DOHH2 (cell line): ENCODE measurements around the gene PRMT3.
"Not testable (repeated sequence)": the region's sequence is repeated elsewhere in the genome, so short reads cannot be mapped to it uniquely, and the experiment has no call there.

Experiments
- H3F3A ChIP-seq: fragments of 200-600 bp; sonication (generic), shearing (Covaris generic); 2 replicates; pipeline ENCODE4 v1.6.0; 2016; ENCODE audit warnings: antibody characterized with exemption, mild to moderate bottlenecking; ENCODE audit not compliant: control insufficient read depth, insufficient read depth
- H3K27ac ChIP-seq: fragments of 200-600 bp; sonication (generic); 2 replicates; pipeline ENCODE4 v1.5.1; 2014; ENCODE audit warnings: low read depth, mild to moderate bottlenecking, low read length, moderate library complexity
- H3K27me3 ChIP-seq: fragments of 200-600 bp; sonication (generic); 2 replicates; pipeline ENCODE4 v1.6.1; 2014; ENCODE audit warnings: mild to moderate bottlenecking, low read length, mixed read lengths; ENCODE audit not compliant: control insufficient read depth
- H3K36me3 ChIP-seq: fragments of 200-600 bp; sonication (generic); 2 replicates; pipeline ENCODE4 v1.6.1; 2014; ENCODE audit warnings: mild to moderate bottlenecking, low read length, moderate library complexity, mixed read lengths; ENCODE audit not compliant: control insufficient read depth
- H3K4me1 ChIP-seq: fragments of 200-600 bp; sonication (generic); 2 replicates; pipeline ENCODE4 v1.6.1; 2014; ENCODE audit warnings: mild to moderate bottlenecking, low read length, mixed read lengths; ENCODE audit not compliant: control insufficient read depth
- H3K4me2 ChIP-seq: fragments of 200-600 bp; sonication (generic); 2 replicates; pipeline ENCODE4 v1.6.0; 2014; ENCODE audit warnings: mild to moderate bottlenecking, low read length, moderate library complexity
- H3K4me3 ChIP-seq: fragments of 200-600 bp; sonication (generic); 2 replicates; pipeline ENCODE4 v1.5.1; 2014; ENCODE audit warnings: mild to moderate bottlenecking, low read length, mixed read lengths
- H3K79me2 ChIP-seq: fragments of 200-600 bp; sonication (generic); 2 replicates; pipeline ENCODE4 v1.6.1; 2014; ENCODE audit warnings: mild to moderate bottlenecking, low read length, mixed read lengths; ENCODE audit not compliant: control insufficient read depth
- H3K9me2 ChIP-seq: fragments of 200-600 bp; sonication (generic); replicated peaks from 2 replicates; pipeline ENCODE4 v1.6.1; 2014; ENCODE audit warnings: mild to moderate bottlenecking, low read length, mixed read lengths; ENCODE audit not compliant: control insufficient read depth
- H3K9me3 ChIP-seq: fragments of 200-600 bp; sonication (generic); 2 replicates; pipeline ENCODE4 v1.6.1; 2014; ENCODE audit warnings: antibody characterized with exemption, low read length, mixed read lengths; ENCODE audit not compliant: control insufficient read depth, insufficient read depth
- H4K20me1 ChIP-seq: fragments of 200-600 bp; sonication (generic); 2 replicates; pipeline ENCODE4 v1.6.0; 2014; ENCODE audit warnings: low read depth, mild to moderate bottlenecking, antibody characterized with exemption, low read length, moderate library complexity; ENCODE audit not compliant: control insufficient read depth, insufficient read depth
- CTCF ChIP-seq: fragments of 200-600 bp; sonication (generic); IDR thresholded peaks from one replicate; pipeline ENCODE4 v1.5.1; 2014; ENCODE audit warnings: antibody characterized with exemption, mild to moderate bottlenecking, low read depth, low read length; ENCODE audit not compliant: poor library complexity, severe bottlenecking
- EZH2phosphoT487 ChIP-seq: fragments of 200-600 bp; sonication (generic); IDR thresholded peaks from 2 replicates; pipeline ENCODE4 v1.6.1; 2017; ENCODE audit warnings: borderline replicate concordance, mild to moderate bottlenecking, antibody characterized with exemption, low read length, moderate library complexity, mixed read lengths

PRMT3 gene

DNA sequence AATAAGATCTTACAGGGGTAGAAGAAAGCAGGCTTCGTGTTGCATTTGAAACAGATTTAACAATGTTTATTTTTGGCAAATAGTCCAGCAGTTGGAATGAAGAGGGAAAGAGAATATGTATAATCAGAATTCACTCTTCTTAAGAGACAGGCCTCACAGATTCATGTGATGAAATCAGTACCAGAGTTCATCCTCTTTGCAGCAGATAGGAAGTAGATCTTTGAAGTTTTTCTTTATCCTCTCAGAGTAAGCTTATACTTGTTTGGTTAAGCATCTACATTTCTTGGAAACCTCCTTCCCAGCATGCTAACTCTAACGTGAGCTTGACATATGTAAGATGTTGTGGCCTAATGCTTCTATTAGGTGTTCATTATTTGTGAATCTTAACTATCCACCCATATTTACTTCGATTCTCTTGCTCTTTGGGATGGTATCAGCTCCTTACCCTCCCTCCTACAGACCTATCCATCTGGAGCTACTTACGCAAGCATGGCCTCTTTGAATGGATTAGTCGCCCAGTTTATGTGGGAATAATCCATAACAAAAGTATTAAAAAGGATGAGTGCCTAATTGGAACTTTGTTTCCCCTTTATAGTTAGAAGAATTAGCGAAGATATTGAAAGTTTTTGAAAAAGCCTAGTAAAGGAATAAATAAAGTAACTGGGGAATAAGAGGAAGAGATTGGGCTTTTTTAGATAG is 80.1 kb downstream of the PRMT3 start:
- Histone ChIP-seq H3K4me2 (no peak overlapping the region), H3K4me3 (no peak overlapping the region), H3K79me2 (peaks cover 3% of the 10 kb centered on the region; the same call in 1 of the 2 replicates), H3F3A (no peaks in the 10 kb centered on the region), H3K27ac (no peak overlapping the region), H3K9me2 (no peaks in the 10 kb centered on the region), H4K20me1 (no peaks in the 10 kb centered on the region), H3K27me3 (no peaks in the 10 kb centered on the region), H3K36me3 (peaks cover 72% of the 10 kb centered on the region), H3K9me3 (no peaks in the 10 kb centered on the region), H3K4me1 (no peaks in the 10 kb centered on the region)
- TF ChIP-seq CTCF, result no peak
- TF ChIP-seq EZH2phosphoT487, result no peak

DNA sequence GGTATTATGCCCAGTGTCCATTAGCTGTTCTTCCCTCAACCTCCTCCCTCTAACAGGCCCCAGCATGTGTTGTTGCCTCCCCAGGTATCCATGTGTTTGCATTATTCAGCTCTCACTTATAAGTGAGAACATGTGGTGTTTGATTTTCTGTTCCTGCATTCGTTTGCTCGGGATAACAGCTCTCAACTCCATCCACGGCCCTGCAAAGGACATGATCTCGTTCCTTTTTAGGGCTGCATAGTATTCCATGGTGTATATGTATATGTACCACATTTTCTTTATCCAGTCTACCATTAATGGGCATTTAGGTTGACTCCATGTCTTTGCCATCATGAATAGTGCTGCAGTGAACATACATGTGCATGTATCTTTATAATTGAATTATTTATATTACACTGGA is 82.8 kb downstream of the PRMT3 start:
- H3K4me3 ChIP-seq, result no peak overlapping the region
- TF ChIP-seq EZH2phosphoT487 (no peak), CTCF (no peak)
- no peaks in the 10 kb centered on the region for H3K9me2 ChIP-seq
- H3F3A ChIP-seq, result no peaks in the 10 kb centered on the region
- no peaks in the 10 kb centered on the region for H3K9me3 ChIP-seq
- H3K79me2 ChIP-seq, result peaks cover 3% of the 10 kb centered on the region; the same call in 1 of the 2 replicates
- H3K27me3 ChIP-seq, result no peaks in the 10 kb centered on the region
- H3K36me3 ChIP-seq, result peaks cover 66% of the 10 kb centered on the region
- peaks cover 8% of the 10 kb centered on the region; the same call in 1 of the 2 replicates for H3K4me1 ChIP-seq
- no peak overlapping the region for H3K27ac ChIP-seq
- H4K20me1 ChIP-seq, result no peaks in the 10 kb centered on the region
- no peak overlapping the region for H3K4me2 ChIP-seq

DNA sequence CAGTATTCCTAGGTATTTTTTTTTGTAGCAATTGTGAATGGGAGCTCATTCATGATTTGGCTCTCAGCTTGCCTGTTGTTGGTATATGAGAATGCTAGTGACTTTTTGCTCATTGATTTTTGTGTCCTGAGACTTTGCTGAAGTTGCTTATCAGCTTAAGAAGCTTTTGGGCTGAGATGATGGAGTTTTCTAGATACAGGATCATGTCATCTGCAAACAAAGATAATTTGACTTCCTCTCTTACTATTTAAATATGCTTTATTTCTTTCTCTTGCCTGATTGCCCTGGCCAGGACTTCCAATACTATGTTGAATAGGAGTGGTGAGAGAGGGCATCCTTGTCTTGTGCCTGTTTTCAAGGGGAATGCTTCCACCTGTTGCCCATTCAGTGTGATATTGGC is 84.4 kb downstream of the PRMT3 start:
- not testable (repeated sequence) for H3K9me3 ChIP-seq, H3K27ac ChIP-seq, H3F3A ChIP-seq, H4K20me1 ChIP-seq, H3K4me2 ChIP-seq, H3K4me1 ChIP-seq, H3K4me3 ChIP-seq, H3K9me2 ChIP-seq, H3K27me3 ChIP-seq, H3K79me2 ChIP-seq
- H3K36me3 ChIP-seq, result peaks cover 62% of the 10 kb centered on the region

- H3K27ac ChIP-seq, result no peak overlapping the region
- H3K9me3 ChIP-seq, result no peaks in the 10 kb centered on the region
- peaks cover 8% of the 10 kb centered on the region; the same call in 1 of the 2 replicates for H3K4me1 ChIP-seq
- no peaks in the 10 kb centered on the region for H4K20me1 ChIP-seq
- no peak for TF ChIP-seq EZH2phosphoT487
- no peak for TF ChIP-seq CTCF
- no peaks in the 10 kb centered on the region for H3K9me2 ChIP-seq
- no peak overlapping the region for H3K4me3 ChIP-seq
- no peaks in the 10 kb centered on the region for H3K27me3 ChIP-seq
- H3K79me2 ChIP-seq, result peaks cover 3% of the 10 kb centered on the region; the same call in 1 of the 2 replicates
- no peak overlapping the region for H3K4me2 ChIP-seq
- no peaks in the 10 kb centered on the region for H3F3A ChIP-seq
- peaks cover 58% of the 10 kb centered on the region for H3K36me3 ChIP-seq
These were observed 86.8 kb downstream of the PRMT3 start for GRCh38 chr11:20474176-20474881.
